ENCODE measurements around the gene MST1.

GRCh38 chr3:49644684-49645083 lies 44.6 kb downstream of the MST1 start:
- TF ChIP-seq CTCF (IDR thresholded peaks at IDR 0.05) (no peak), EP300 (IDR thresholded peaks at IDR 0.05) (no peak)
